ENCODE measurements around the gene SRGAP2B.
"Not testable (repeated sequence)": the region's sequence is repeated elsewhere in the genome, so short reads cannot be mapped to it uniquely, and the experiment has no call there.

The SRGAP2B gene

DNA sequence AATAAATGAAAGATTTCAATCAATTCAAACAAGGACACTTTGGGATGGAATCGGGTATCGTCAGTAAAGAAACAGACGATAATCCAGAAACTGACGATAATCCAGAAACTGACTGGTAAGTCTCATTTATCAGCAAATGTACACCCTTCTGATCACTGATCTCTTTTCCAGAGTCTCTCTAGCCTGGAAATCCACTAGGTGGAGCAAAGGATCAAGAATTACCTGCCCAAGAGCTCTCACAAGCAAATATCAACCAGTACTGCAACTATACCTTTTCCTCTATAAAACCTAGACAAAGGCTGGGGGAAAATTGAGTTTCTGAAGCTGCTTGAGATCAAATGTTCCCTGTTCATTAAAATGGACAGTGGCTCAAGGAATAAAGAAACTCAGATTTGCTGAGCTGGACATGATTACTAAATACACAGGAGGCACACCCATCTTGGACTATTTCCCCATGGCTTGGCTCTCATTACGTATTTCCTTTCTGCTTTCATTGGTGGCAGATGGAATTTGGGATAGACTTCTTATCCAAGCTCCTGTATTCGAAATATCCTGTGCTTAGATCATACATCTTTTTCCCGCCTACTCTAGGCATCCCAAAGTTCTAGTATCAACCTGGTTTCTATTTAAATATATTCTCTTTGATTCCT is 29.0 kb upstream of the SRGAP2B start:
- H3K36me3 ChIP-seq (ENCODE audit: insufficient read depth, low read length); H3F3A ChIP-seq (ENCODE audit: insufficient read depth, low read length); H3K4me3 ChIP-seq (ENCODE audit: low read depth, low read length, poor library complexity, severe bottlenecking); H3K4me2 ChIP-seq (ENCODE audit: low read length); H3K9ac ChIP-seq (ENCODE audit: low read length); H3K27me3 ChIP-seq (ENCODE audit: insufficient read depth, low read length); H3K27ac ChIP-seq (ENCODE audit: low read depth, low read length, poor library complexity, severe bottlenecking); H3K9me2 ChIP-seq (ENCODE audit: low read depth, low read length); H3K9me3 ChIP-seq (ENCODE audit: low read length); H2AFZ ChIP-seq (ENCODE audit: low read length); H3K4me1 ChIP-seq (ENCODE audit: insufficient read depth, low read length, severe bottlenecking); H4K20me1 ChIP-seq (ENCODE audit: insufficient read depth, low read length); H3K79me2 ChIP-seq (ENCODE audit: insufficient read depth, low read length): not testable (repeated sequence)

DNA sequence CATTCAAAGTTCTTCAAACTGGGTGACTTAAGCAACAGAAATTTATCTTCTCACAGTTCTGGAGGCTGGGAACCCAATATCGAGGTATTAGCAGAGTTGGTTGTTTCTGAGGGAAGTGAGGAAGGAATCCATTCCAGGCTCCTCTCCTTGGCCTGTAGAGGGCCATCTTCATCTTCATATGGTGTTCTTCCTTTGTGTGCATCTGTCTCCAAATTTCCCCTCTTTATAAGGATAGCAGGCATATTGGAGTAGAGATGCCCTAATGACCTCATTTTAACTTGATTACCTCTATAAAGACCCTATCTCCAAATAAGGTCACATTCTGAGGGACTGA is 27.9 kb upstream of the SRGAP2B start:
- not testable (repeated sequence) for H3F3A ChIP-seq (ENCODE audit: insufficient read depth, low read length); H3K36me3 ChIP-seq (ENCODE audit: insufficient read depth, low read length); H3K79me2 ChIP-seq (ENCODE audit: insufficient read depth, low read length); H3K27me3 ChIP-seq (ENCODE audit: insufficient read depth, low read length); H2AFZ ChIP-seq (ENCODE audit: low read length); H3K4me3 ChIP-seq (ENCODE audit: low read depth, low read length, poor library complexity, severe bottlenecking); H3K4me2 ChIP-seq (ENCODE audit: low read length); H3K9me2 ChIP-seq (ENCODE audit: low read depth, low read length); H3K9ac ChIP-seq (ENCODE audit: low read length); H3K4me1 ChIP-seq (ENCODE audit: insufficient read depth, low read length, severe bottlenecking); H3K27ac ChIP-seq (ENCODE audit: low read depth, low read length, poor library complexity, severe bottlenecking); H4K20me1 ChIP-seq (ENCODE audit: insufficient read depth, low read length); H3K9me3 ChIP-seq (ENCODE audit: low read length)

GRCh38 chr1:145122344-145123061 is 27.4 kb upstream of the SRGAP2B start:
- not testable (repeated sequence) for H3K9me2 ChIP-seq (ENCODE audit: low read depth, low read length); H3K27me3 ChIP-seq (ENCODE audit: insufficient read depth, low read length); H3K4me3 ChIP-seq (ENCODE audit: low read depth, low read length, poor library complexity, severe bottlenecking); H3K36me3 ChIP-seq (ENCODE audit: insufficient read depth, low read length); H3K9me3 ChIP-seq (ENCODE audit: low read length); H3F3A ChIP-seq (ENCODE audit: insufficient read depth, low read length); H2AFZ ChIP-seq (ENCODE audit: low read length); H3K27ac ChIP-seq (ENCODE audit: low read depth, low read length, poor library complexity, severe bottlenecking); H3K79me2 ChIP-seq (ENCODE audit: insufficient read depth, low read length); H4K20me1 ChIP-seq (ENCODE audit: insufficient read depth, low read length); H3K4me1 ChIP-seq (ENCODE audit: insufficient read depth, low read length, severe bottlenecking); H3K9ac ChIP-seq (ENCODE audit: low read length); H3K4me2 ChIP-seq (ENCODE audit: low read length)

GRCh38 chr1:145119842-145120241 is 24.7 kb upstream of the SRGAP2B start:
- H3K4me1 ChIP-seq (ENCODE audit: insufficient read depth, low read length, severe bottlenecking); H3K27me3 ChIP-seq (ENCODE audit: insufficient read depth, low read length); H3F3A ChIP-seq (ENCODE audit: insufficient read depth, low read length); H4K20me1 ChIP-seq (ENCODE audit: insufficient read depth, low read length); H3K36me3 ChIP-seq (ENCODE audit: insufficient read depth, low read length); H3K4me3 ChIP-seq (ENCODE audit: low read depth, low read length, poor library complexity, severe bottlenecking); H3K79me2 ChIP-seq (ENCODE audit: insufficient read depth, low read length); H2AFZ ChIP-seq (ENCODE audit: low read length); H3K4me2 ChIP-seq (ENCODE audit: low read length); H3K9ac ChIP-seq (ENCODE audit: low read length); H3K27ac ChIP-seq (ENCODE audit: low read depth, low read length, poor library complexity, severe bottlenecking); H3K9me3 ChIP-seq (ENCODE audit: low read length); H3K9me2 ChIP-seq (ENCODE audit: low read depth, low read length): not testable (repeated sequence)

DNA sequence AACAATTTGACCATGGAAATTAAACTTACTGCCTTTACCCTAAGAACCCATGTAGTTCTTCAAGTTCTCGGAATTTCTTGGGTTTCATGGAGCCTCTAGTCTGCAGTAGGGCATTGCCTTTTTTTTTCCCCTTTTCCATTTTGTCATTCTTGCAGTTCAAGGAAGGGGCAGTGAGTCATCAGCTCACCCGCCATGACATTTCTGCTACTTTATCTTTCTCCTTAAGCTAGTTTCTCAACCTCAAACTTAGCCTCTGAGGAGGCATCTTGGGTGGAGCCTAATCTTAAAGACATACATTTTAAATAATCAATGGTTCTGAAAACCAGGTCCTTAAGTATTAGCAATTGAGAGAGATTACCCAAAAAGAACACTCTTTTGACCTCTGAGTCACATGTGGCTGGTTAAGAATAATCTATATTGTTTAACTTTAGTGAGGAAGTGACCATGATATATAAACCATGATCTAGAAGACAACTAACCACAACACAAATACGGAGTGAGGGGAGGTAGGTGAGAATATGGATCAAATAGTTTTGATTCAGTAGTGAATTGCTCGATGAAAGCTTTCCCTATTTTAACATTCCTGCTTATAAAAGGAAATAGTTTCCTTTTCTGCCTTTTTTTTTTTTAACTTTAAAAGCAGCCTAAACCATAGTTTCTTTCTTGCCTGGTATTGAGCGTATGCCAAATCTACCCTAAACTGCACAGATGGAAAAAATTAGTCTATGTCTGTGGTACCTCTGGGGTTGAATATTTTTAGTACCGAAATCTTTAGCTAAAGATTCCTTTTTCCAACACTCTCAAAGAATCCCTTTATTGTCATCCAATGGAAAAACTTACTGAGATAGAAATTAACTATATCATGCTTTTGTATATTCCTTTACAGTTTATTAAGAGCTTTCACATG is 20.7 kb upstream of the SRGAP2B start:
- not testable (repeated sequence) for H3K4me3 ChIP-seq (ENCODE audit: low read depth, low read length, poor library complexity, severe bottlenecking); H3K36me3 ChIP-seq (ENCODE audit: insufficient read depth, low read length); H3K79me2 ChIP-seq (ENCODE audit: insufficient read depth, low read length); H3K27ac ChIP-seq (ENCODE audit: low read depth, low read length, poor library complexity, severe bottlenecking); H3K9me2 ChIP-seq (ENCODE audit: low read depth, low read length); H3K9ac ChIP-seq (ENCODE audit: low read length); H3K9me3 ChIP-seq (ENCODE audit: low read length); H2AFZ ChIP-seq (ENCODE audit: low read length); H3F3A ChIP-seq (ENCODE audit: insufficient read depth, low read length); H3K4me1 ChIP-seq (ENCODE audit: insufficient read depth, low read length, severe bottlenecking); H4K20me1 ChIP-seq (ENCODE audit: insufficient read depth, low read length); H3K4me2 ChIP-seq (ENCODE audit: low read length); H3K27me3 ChIP-seq (ENCODE audit: insufficient read depth, low read length)

- not testable (repeated sequence) for H3K27me3 ChIP-seq (ENCODE audit: insufficient read depth, low read length); H3K79me2 ChIP-seq (ENCODE audit: insufficient read depth, low read length); H3K9me3 ChIP-seq (ENCODE audit: low read length); H3F3A ChIP-seq (ENCODE audit: insufficient read depth, low read length); H3K9me2 ChIP-seq (ENCODE audit: low read depth, low read length); H3K27ac ChIP-seq (ENCODE audit: low read depth, low read length, poor library complexity, severe bottlenecking); H3K4me3 ChIP-seq (ENCODE audit: low read depth, low read length, poor library complexity, severe bottlenecking); H3K9ac ChIP-seq (ENCODE audit: low read length); H4K20me1 ChIP-seq (ENCODE audit: insufficient read depth, low read length); H3K36me3 ChIP-seq (ENCODE audit: insufficient read depth, low read length); H3K4me2 ChIP-seq (ENCODE audit: low read length); H3K4me1 ChIP-seq (ENCODE audit: insufficient read depth, low read length, severe bottlenecking); H2AFZ ChIP-seq (ENCODE audit: low read length)
Measured at GRCh38 chr1:145114560-145115057, 19.5 kb upstream of the SRGAP2B start.

DNA sequence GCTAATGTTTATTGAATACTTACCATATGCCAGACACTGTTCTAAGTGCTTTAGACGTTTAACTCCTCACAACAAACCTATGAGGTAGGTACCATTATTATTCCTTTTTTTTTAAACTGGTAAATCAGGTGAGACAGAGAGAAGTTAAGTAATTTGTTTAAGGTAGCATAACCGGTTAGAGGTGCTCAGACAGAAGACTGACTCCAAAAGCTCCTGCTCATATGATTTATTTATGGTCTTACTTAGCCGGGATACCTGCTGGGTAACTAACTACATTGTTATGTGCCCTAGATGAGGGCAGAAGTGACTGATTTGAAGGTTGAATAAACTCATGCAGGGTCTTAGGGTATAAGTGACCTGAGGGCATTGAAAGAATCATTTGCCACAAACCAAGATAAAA is 17.6 kb upstream of the SRGAP2B start:
- not testable (repeated sequence) for H3K9ac ChIP-seq (ENCODE audit: low read length); H3K79me2 ChIP-seq (ENCODE audit: insufficient read depth, low read length); H3K4me1 ChIP-seq (ENCODE audit: insufficient read depth, low read length, severe bottlenecking); H2AFZ ChIP-seq (ENCODE audit: low read length); H3K4me2 ChIP-seq (ENCODE audit: low read length); H4K20me1 ChIP-seq (ENCODE audit: insufficient read depth, low read length); H3K4me3 ChIP-seq (ENCODE audit: low read depth, low read length, poor library complexity, severe bottlenecking); H3F3A ChIP-seq (ENCODE audit: insufficient read depth, low read length); H3K27ac ChIP-seq (ENCODE audit: low read depth, low read length, poor library complexity, severe bottlenecking); H3K27me3 ChIP-seq (ENCODE audit: insufficient read depth, low read length); H3K9me3 ChIP-seq (ENCODE audit: low read length); H3K9me2 ChIP-seq (ENCODE audit: low read depth, low read length); H3K36me3 ChIP-seq (ENCODE audit: insufficient read depth, low read length)

Measured in OCI-LY1 (cell line).